HUES48 (cell line): ENCODE measurements around the gene NELFE.
"Not testable (repeated sequence)": the region's sequence is repeated elsewhere in the genome, so short reads cannot be mapped to it uniquely, and the experiment has no call there.

Experiments
- H3K27ac ChIP-seq: one replicate; pipeline ENCODE4 v1.7.0; 2013; ENCODE audit warnings: low read depth, low read length, inconsistent platforms
- H3K27me3 ChIP-seq: 2 replicates; pipeline ENCODE4 v1.6.1; 2013; ENCODE audit warnings: mild to moderate bottlenecking, low read length; ENCODE audit not compliant: control insufficient read depth, insufficient read depth
- H3K36me3 ChIP-seq: 2 replicates; pipeline ENCODE4 v1.6.1; 2013; ENCODE audit warnings: low read length; ENCODE audit not compliant: control insufficient read depth, insufficient read depth
- H3K4me1 ChIP-seq: 2 replicates; pipeline ENCODE4 v1.6.1; 2013; ENCODE audit warnings: mild to moderate bottlenecking, low read length; ENCODE audit not compliant: control insufficient read depth, insufficient read depth
- H3K4me3 ChIP-seq: 2 replicates; pipeline ENCODE4 v1.5.1; 2013; ENCODE audit warnings: mild to moderate bottlenecking, low read depth, low read length
- H3K9ac ChIP-seq: 2 replicates; pipeline ENCODE4 v1.6.1; 2013; ENCODE audit warnings: mild to moderate bottlenecking, low read depth, low read length, moderate library complexity
- H3K9me3 ChIP-seq: 2 replicates; pipeline ENCODE4 v1.6.1; 2013; ENCODE audit warnings: low read length; ENCODE audit not compliant: control insufficient read depth, insufficient read depth

The NELFE gene, protein sequence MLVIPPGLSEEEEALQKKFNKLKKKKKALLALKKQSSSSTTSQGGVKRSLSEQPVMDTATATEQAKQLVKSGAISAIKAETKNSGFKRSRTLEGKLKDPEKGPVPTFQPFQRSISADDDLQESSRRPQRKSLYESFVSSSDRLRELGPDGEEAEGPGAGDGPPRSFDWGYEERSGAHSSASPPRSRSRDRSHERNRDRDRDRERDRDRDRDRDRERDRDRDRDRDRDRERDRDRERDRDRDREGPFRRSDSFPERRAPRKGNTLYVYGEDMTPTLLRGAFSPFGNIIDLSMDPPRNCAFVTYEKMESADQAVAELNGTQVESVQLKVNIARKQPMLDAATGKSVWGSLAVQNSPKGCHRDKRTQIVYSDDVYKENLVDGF

DNA sequence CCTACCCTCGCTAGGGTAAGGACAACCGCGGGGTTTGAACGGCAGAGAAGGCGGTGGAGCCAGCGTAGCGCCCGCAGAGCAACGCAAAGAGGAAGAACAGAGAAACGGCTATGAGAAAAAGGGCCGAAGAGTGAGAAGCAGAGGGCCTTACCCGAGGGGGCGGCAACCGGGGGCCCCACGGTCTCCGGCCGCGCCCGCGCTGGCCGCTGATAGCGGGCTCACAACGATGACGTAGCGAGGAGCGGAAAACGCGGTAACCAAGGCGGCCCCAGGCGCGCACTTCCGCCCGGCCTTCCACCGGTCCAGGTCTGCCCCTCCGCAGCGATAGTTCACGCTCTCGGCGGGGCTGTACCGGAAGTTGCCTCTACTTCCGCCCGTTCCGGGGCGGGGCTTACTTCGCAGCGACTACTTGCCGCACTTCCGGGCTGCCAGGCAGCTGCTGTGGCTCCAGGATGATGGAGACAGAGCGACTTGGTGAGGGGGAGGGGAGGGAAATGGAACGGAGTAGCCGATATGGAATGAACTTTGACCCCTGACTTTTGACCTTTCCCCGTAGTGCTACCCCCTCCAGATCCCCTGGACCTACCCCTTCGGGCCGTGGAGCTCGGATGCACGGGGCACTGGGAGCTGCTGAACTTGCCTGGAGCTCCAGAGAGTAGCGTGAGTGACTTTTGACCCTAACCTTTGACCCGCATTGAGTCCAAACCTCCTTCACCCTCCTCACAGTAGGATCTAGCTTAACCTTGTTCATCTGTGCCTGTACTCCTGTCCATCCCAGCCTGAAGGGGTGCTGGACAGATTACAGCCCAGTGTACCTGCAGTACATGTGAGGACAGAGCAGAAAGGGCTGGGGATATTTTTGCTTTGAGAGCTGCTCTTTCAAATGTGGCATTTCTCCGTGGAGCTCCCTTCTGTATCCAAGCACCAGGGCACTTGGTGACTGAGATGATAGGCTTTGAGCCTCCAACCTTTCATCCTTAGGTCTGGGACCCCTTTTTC lies at the start of gene NELFE, which contains the start of gene SKIC2:
TSS of gene NELFE (minus strand) at position 231 of the 999 bp plus-strand sequence. CDS start 525 bp downstream, outside the sequence.
TSS of gene SKIC2 (plus strand) at position 435 of the 999 bp plus-strand sequence. CDS start at position 453, 18 bp downstream.
- H3K27ac ChIP-seq = peak within 1 kb of the TSS; percentile 53
- H3K9ac ChIP-seq = peak within 1 kb of the TSS; percentile 75
- peak within 1 kb of the TSS; percentile 97 for H3K4me3 ChIP-seq
- peaks cover 70% of the 10 kb centered on the region for H3K36me3 ChIP-seq
- no peaks in the 10 kb centered on the region for H3K9me3 ChIP-seq
- H3K4me1 ChIP-seq = 0 out of 2 replicates have a peak, but pooled peaks cover 4% of the 10 kb centered on the region
- no peaks in the 10 kb centered on the region for H3K27me3 ChIP-seq

DNA sequence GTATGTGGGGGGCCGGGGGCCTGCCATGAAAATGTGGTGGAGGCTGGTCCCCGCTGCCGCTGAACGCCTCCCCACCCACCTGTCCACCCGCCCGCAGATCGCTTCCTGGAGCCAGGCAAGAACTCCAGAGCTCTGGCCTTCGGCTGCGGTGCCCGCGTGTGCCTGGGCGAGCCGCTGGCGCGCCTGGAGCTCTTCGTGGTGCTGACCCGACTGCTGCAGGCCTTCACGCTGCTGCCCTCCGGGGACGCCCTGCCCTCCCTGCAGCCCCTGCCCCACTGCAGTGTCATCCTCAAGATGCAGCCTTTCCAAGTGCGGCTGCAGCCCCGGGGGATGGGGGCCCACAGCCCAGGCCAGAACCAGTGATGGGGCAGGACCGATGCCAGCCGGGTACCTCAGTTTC lies 49.3 kb upstream of the NELFE start:
- H3K9ac ChIP-seq, H3K4me1 ChIP-seq, H3K27me3 ChIP-seq, H3K4me3 ChIP-seq, H3K9me3 ChIP-seq, H3K27ac ChIP-seq, H3K36me3 ChIP-seq: not testable (repeated sequence)

DNA sequence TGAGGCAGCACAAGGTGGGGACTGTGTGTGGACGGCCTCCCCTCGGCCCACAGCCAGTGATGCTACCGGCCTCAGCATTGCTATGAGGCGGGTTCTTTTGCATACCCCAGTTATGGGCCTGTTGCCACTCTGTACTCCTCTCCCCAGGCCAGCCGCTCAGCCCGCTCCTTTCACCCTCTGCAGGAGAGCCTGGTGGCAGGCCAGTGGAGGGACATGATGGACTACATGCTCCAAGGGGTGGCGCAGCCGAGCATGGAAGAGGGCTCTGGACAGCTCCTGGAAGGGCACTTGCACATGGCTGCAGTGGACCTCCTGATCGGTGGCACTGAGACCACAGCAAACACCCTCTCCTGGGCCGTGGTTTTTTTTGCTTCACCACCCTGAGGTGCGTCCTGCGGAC lies 48.3 kb upstream of the NELFE start:
- H3K9ac ChIP-seq, H3K27ac ChIP-seq, H3K4me1 ChIP-seq, H3K4me3 ChIP-seq, H3K36me3 ChIP-seq, H3K27me3 ChIP-seq, H3K9me3 ChIP-seq: not testable (repeated sequence)

DNA sequence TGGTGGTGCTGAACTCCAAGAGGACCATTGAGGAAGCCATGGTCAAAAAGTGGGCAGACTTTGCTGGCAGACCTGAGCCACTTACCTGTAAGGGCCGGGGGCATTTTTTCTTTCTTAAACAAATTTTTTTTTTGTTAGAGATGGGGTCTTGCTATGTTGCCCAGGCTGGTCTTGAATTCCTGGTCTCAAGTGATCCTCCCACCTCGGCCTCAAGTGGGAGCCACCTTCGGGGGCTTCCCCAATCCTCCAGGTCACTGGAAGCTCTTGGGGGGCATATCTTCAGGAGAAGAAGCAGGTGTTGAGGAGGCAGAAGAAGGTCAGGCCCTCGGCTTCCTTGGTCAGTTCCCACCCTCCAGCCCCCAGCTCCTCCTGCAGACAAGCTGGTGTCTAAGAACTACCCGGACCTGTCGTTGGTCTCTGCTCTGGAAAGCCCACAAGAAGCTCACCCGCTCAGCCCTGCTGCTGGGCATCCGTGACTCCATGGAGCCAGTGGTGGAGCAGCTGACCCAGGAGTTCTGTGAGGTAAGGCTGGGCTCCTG lies 47.3 kb upstream of the NELFE start:
- H3K27me3 ChIP-seq, H3K36me3 ChIP-seq, H3K27ac ChIP-seq, H3K9ac ChIP-seq, H3K9me3 ChIP-seq, H3K4me3 ChIP-seq, H3K4me1 ChIP-seq: not testable (repeated sequence)

DNA sequence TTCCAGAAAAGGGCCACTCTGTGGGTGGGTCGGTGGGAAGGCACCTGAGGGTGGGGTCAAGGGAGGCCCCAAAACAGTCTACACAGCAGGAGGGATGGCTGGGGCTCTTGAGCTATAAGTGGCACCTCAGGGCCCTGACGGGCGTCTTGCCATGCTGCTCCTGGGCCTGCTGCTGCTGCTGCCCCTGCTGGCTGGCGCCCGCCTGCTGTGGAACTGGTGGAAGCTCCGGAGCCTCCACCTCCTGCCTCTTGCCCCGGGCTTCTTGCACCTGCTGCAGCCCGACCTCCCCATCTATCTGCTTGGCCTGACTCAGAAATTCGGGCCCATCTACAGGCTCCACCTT lies 46.7 kb upstream of the NELFE start:
- not testable (repeated sequence) for H3K4me1 ChIP-seq, H3K36me3 ChIP-seq, H3K9me3 ChIP-seq, H3K27me3 ChIP-seq, H3K27ac ChIP-seq, H3K9ac ChIP-seq, H3K4me3 ChIP-seq

DNA sequence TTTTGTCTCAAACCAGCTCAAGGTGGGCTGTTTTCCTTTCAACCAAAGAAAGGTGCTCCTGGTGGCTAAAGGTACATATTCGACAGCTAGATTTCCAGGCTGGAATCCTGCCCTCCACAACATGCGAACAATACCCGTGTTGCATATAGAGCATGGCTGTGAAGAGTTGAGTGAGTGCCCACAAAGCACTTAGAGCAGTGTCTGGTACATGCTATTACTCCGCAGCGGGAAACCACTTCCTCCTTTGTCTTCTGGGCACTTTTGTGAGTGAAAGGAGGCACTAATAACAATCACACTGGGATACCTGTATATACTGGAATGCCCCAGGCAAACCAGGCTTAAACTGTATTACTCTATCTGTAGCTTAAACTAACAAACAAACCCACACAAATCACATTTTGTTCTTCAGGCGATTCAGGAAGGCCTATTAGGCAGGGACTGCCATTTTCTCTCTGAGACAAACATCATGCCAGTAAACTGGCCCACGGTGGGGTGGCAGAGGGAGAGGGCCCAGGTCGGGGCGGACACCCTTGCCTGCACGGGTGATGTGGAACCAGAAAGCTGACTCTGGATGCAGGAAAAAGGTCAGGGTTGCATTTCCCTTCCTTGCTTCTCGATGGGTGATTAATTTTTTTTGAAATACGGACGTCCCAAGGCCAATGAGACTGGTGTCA lies 46.2 kb upstream of the NELFE start:
- H3K9me3 ChIP-seq, H3K4me1 ChIP-seq, H3K9ac ChIP-seq, H3K27me3 ChIP-seq, H3K27ac ChIP-seq, H3K36me3 ChIP-seq, H3K4me3 ChIP-seq: not testable (repeated sequence)

DNA sequence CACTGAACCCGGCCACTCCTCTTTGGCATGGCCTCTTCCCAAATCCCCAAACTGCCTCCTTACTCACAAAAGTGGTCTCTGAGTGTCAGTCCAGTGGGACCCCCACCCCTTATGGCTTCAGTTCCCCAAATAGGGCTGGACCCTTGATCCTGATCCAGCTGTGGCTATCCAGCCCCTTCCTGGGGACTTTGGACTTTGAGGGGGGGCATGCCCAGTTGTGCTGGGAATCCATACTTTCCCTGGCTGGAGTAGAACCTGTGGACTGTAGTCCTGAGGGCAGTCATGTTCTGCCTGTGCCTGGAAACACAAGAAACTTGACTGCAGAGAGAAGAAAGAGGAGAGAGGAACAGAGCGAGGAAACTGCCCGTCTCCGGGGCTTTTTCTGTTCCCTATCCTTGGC lies 45.6 kb upstream of the NELFE start:
- H3K27me3 ChIP-seq, H3K4me3 ChIP-seq, H3K36me3 ChIP-seq, H3K9me3 ChIP-seq, H3K9ac ChIP-seq, H3K27ac ChIP-seq, H3K4me1 ChIP-seq: not testable (repeated sequence)

DNA sequence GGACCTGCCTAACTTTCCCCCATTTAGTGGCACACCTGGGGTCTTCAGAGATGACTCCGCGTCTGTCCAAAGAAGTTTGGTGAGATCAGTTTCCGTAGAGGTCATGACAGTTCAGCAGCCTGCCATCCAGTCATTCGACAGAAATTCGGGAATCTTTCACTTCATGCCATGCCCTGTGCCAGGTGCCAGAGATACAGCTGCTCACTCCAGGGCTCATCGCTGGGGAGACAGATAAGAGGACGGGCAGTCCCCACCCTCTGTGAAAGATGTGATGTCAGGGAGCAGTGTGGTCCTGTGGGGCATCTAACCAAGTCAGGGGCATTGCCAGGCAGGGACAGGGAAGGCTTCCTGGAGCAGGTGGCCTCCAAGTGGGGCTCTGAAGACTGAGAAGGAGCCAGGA lies 44.5 kb upstream of the NELFE start:
- H3K36me3 ChIP-seq, H3K27me3 ChIP-seq, H3K27ac ChIP-seq, H3K9ac ChIP-seq, H3K4me3 ChIP-seq, H3K4me1 ChIP-seq, H3K9me3 ChIP-seq: not testable (repeated sequence)

DNA sequence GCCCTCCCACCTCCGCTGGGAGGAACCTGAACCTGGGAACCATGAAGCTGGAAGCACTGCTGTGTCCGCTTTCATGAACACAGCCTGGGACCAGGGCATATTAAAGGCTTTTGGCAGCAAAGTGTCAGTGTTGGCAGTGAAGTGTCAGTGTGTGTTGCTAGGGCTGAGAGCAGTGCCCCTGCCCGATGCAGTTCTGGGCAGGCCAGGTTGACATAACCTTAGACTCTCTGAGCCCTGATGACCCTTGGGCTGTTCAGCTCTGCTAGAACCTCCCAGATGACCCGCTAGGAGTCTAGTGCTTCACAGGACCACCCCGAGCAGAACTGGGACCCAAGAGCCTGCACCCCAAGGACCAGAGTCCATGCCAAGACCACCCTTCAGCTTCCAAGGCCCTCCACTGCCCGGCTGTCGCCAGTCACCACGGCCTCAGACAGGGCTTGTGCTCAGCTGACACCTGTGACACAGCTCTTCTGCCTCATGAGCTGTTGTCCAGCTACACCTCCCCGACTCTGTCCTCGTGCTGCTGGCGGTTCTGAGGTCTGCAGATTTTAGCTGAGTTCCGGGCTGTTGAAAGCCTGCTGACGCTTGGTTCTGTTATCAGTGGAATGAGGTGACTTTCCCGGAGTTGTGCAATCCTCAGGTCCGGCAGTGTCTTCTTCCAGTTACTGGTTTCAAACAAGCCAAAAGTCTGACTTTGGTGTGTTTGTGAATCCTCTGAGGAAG lies 43.9 kb upstream of the NELFE start:
- H3K4me3 ChIP-seq, H3K27me3 ChIP-seq, H3K27ac ChIP-seq, H3K9ac ChIP-seq, H3K4me1 ChIP-seq, H3K36me3 ChIP-seq, H3K9me3 ChIP-seq: not testable (repeated sequence)

DNA sequence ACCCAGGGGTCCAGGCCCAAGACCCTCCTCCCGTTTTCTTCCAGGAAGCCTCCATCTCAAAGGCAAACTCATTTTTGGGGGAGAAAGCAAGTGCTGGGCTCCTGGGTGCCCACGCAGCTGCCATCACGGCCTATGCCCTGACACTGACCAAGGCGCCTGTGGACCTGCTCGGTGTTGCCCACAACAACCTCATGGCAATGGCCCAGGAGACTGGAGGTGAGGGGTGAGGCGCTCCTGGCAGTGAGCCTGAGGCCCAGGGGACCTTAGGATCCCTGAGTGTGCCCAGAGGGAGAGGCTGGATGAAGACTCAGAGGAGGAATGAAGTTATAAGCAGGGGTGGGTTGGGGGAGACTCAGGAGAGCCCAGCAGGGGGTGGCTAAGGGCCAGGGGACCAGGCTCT lies 37.6 kb upstream of the NELFE start:
- H3K4me1 ChIP-seq, H3K36me3 ChIP-seq, H3K9me3 ChIP-seq, H3K4me3 ChIP-seq, H3K27ac ChIP-seq, H3K9ac ChIP-seq, H3K27me3 ChIP-seq: not testable (repeated sequence)
